Subcutaneous adipose tissue (tissue), 4 donors: ENCODE data around the gene SPINK1. TPM values are rescaled to one million over a fixed set of nuclear protein-coding genes. Genes with fewer than 3 reads are reported as not detected.

Experiments
- total RNA-seq, 4 donors: library from RNA; depleted of rRNA; stranded (reverse); fragments of >200 nt; gene quantifications; one replicate each; pipeline ENCODE4 v1.1.0, GENCODE V29; 2016

SPINK1 gene
- total RNA-seq, 4 donors from 2014 or later: not detected

Other genes starting within 250 kb of the SPINK1 start
- gene JAKMIP2, start 48.9 kb downstream of the SPINK1 start, total RNA-seq: 10 to 100 TPM in 1 of 4 donors, 1 to 10 TPM in 1, under 1 TPM in 1, not detected in 1; 0.19 to 13.4 (median 2.0) TPM
- not detected for gene SCGB3A2, start 47.0 kb upstream of the SPINK1 start, total RNA-seq
- gene C5orf46, start 74.9 kb upstream of the SPINK1 start, total RNA-seq: not detected
- under 1 TPM in 2 of 4 donors, not detected in 2; 0.51 to 0.57 TPM for gene SPINK5, start 232.3 kb upstream of the SPINK1 start, total RNA-seq